Parietal lobe (tissue), 2 donors: ENCODE measurements around the gene IRF8. TPM values are rescaled to one million over a fixed set of nuclear protein-coding genes. Genes with fewer than 3 reads are reported as not detected.

ENCODE experiments used
- small RNA-seq: library from RNA; depleted of rRNA; stranded (forward); fragments of <200 nt; gene quantifications from one replicate; pipeline ENCODE3, GENCODE V24; 2014; ENCODE audit warnings: low replicate concordance
- total RNA-seq: library from RNA; depleted of rRNA; stranded (reverse); fragments of >200 nt; gene quantifications from one replicate; pipeline ENCODE4 v1.2.3, GENCODE V29; 2014

IRF8 gene, protein sequence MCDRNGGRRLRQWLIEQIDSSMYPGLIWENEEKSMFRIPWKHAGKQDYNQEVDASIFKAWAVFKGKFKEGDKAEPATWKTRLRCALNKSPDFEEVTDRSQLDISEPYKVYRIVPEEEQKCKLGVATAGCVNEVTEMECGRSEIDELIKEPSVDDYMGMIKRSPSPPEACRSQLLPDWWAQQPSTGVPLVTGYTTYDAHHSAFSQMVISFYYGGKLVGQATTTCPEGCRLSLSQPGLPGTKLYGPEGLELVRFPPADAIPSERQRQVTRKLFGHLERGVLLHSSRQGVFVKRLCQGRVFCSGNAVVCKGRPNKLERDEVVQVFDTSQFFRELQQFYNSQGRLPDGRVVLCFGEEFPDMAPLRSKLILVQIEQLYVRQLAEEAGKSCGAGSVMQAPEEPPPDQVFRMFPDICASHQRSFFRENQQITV
- total RNA-seq: 3.1 TPM

DNA sequence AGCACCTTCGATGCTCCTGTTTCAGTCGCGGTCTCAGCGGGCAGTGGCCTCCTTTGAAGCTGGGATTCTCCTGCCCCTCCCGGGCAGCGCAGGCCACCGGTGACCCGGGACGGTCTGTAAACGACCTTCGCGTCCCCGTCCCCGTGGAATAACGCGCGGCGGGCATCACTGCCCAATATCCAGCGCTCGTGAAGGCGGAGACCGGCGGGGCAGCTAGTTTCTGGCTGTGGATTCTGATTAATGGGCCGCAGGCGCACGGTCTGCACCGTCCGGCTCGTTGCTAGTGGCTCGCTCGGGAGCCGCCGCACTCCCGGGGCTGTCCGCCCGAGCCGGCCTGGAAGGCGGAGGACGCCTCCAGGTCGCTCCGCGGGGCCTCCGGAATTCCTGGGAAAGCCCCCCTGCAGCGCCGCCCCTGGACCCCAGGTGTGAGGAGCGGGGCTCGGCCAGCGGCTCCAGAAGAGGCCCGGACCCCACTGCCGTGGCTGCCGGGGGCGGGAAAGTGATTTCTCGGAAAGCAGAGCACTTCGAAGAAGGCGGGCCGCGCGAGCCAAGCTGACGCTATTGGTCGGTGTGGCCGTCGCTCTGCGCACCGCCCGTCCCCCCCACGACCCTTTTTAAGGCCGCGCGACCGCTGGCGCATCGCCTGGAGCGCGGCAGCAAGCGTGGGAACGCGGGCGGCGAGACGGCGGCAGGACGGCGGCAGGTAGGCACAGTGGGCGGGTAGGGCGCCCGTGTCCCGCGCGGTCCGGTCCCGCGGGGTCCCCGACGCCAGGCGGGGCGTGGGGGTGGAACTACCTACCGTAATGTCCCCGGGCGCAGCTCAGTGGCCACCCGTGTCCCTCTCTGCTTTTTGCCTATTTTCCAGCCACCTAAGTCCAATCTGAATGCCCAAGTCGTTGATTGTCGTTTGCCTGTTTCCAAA, at the start of gene IRF8:
TSS of gene IRF8 (plus strand) at position 642 of the 922 bp plus-strand sequence. CDS start 3,854 bp downstream, outside the sequence.

Small RNA genes within 50 kb of the gene (small RNA-seq; reads per million reads assigned to genes)
- gene MIR6774: not detected

Other genes with a start within 250 kb of the IRF8 start
- gene GINS2, start 210.2 kb upstream of the IRF8 start, total RNA-seq: 7.5 TPM
- 1.9 TPM for gene C16orf74, start 148.1 kb upstream of the IRF8 start, total RNA-seq
- 23.8 TPM for gene EMC8, start 99.6 kb upstream of the IRF8 start, total RNA-seq
- 181 TPM for gene COX4I1, start 99.5 kb upstream of the IRF8 start, total RNA-seq